ENCODE data around the gene BCR. TPM values are rescaled to one million over a fixed set of nuclear protein-coding genes. Genes with fewer than 3 reads are reported as not detected.

BCR gene
- total RNA-seq, 1 donor from 2014 or later, result 12.5 TPM

- Histone ChIP-seq H3K27me3 (ENCODE audit: control insufficient read depth in 3 of 3, insufficient read depth in 3 of 3, low read length in 3 of 3) (peaks cover 0 to 8% (median 0%) of the 10 kb centered on the region in 3 donors), H3K4me3 (ENCODE audit: low read length in 3 of 3) (no peak overlapping the region), H3K36me3 (ENCODE audit: control insufficient read depth in 3 of 3, insufficient read depth in 3 of 3, low read length in 3 of 3) (no peaks in the 10 kb centered on the region), H3K27ac (ENCODE audit: low read depth, low read length) (no peak overlapping the region), H3K4me1 (ENCODE audit: control insufficient read depth in 3 of 3, insufficient read depth in 3 of 3, low read length in 3 of 3) (peaks cover 0 to 3% (median 2%) of the 10 kb centered on the region in 3 donors), H3K9me3 (ENCODE audit: control insufficient read depth in 3 of 3, low read length in 3 of 3) (no peaks in the 10 kb centered on the region), H3K9ac (ENCODE audit: low read depth in 1 of 3, low read length in 3 of 3) (no peak overlapping the region)
These were observed 12.2 kb downstream of the BCR start for GRCh38 chr22:23192558-23192957.

GRCh38 chr22:23193196-23193827, 13.0 kb downstream of the BCR start:
- Histone ChIP-seq H3K27me3 (ENCODE audit: control insufficient read depth in 3 of 3, insufficient read depth in 3 of 3, low read length in 3 of 3) (peaks cover 0 to 8% (median 0%) of the 10 kb centered on the region in 3 donors), H3K4me1 (ENCODE audit: control insufficient read depth in 3 of 3, insufficient read depth in 3 of 3, low read length in 3 of 3) (peaks cover 0 to under 1% (median 0%) of the 10 kb centered on the region in 3 donors), H3K36me3 (ENCODE audit: control insufficient read depth in 3 of 3, insufficient read depth in 3 of 3, low read length in 3 of 3) (no peaks in the 10 kb centered on the region), H3K27ac (ENCODE audit: low read depth, low read length) (no peak overlapping the region), H3K9ac (ENCODE audit: low read depth in 1 of 3, low read length in 3 of 3) (no peak overlapping the region), H3K4me3 (ENCODE audit: low read length in 3 of 3) (no peak overlapping the region), H3K9me3 (ENCODE audit: control insufficient read depth in 3 of 3, low read length in 3 of 3) (no peaks in the 10 kb centered on the region)

GRCh38 chr22:23193882-23194281, 13.6 kb downstream of the BCR start:
- Histone ChIP-seq H3K27me3 (ENCODE audit: control insufficient read depth in 3 of 3, insufficient read depth in 3 of 3, low read length in 3 of 3) (peaks cover 0 to 9% (median 0%) of the 10 kb centered on the region in 3 donors), H3K9me3 (ENCODE audit: control insufficient read depth in 3 of 3, low read length in 3 of 3) (no peaks in the 10 kb centered on the region), H3K27ac (ENCODE audit: low read depth, low read length) (no peak overlapping the region), H3K4me3 (ENCODE audit: low read length in 3 of 3) (no peak overlapping the region), H3K9ac (ENCODE audit: low read depth in 1 of 3, low read length in 3 of 3) (no peak overlapping the region), H3K4me1 (ENCODE audit: control insufficient read depth in 3 of 3, insufficient read depth in 3 of 3, low read length in 3 of 3) (no peaks in the 10 kb centered on the region), H3K36me3 (ENCODE audit: control insufficient read depth in 3 of 3, insufficient read depth in 3 of 3, low read length in 3 of 3) (no peaks in the 10 kb centered on the region)

DNA sequence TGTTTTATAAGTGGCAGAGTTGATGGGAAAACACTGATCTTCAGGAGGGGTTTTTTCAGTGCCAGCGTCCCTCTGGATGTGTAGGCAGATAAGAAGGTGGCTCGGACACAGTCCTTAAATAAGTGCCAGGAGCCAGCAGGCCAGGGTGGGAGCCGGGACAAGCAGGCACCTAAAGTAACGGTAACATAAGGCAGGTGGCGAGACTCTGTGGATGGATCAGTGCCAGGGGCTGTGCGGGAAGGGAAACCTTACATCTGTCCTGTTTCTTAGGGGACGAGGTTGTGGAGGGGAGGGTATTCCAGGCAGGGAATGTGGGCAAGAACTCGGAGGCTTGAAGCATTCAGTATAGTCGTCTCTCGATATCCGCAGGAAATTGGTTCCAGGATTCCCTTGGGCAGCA, 15.9 kb downstream of the BCR start:
- peaks cover 0 to 11% (median 0%) of the 10 kb centered on the region in 3 donors for H3K27me3 ChIP-seq (ENCODE audit: control insufficient read depth in 3 of 3, insufficient read depth in 3 of 3, low read length in 3 of 3)
- no peak overlapping the region for H3K27ac ChIP-seq (ENCODE audit: low read depth, low read length)
- no peak overlapping the region for H3K4me3 ChIP-seq (ENCODE audit: low read length in 3 of 3)
- H3K9ac ChIP-seq (ENCODE audit: low read depth in 1 of 3, low read length in 3 of 3), result no peak overlapping the region
- H3K4me1 ChIP-seq (ENCODE audit: control insufficient read depth in 3 of 3, insufficient read depth in 3 of 3, low read length in 3 of 3), result no peaks in the 10 kb centered on the region
- no peaks in the 10 kb centered on the region for H3K9me3 ChIP-seq (ENCODE audit: control insufficient read depth in 3 of 3, low read length in 3 of 3)
- no peaks in the 10 kb centered on the region for H3K36me3 ChIP-seq (ENCODE audit: control insufficient read depth in 3 of 3, insufficient read depth in 3 of 3, low read length in 3 of 3)

DNA sequence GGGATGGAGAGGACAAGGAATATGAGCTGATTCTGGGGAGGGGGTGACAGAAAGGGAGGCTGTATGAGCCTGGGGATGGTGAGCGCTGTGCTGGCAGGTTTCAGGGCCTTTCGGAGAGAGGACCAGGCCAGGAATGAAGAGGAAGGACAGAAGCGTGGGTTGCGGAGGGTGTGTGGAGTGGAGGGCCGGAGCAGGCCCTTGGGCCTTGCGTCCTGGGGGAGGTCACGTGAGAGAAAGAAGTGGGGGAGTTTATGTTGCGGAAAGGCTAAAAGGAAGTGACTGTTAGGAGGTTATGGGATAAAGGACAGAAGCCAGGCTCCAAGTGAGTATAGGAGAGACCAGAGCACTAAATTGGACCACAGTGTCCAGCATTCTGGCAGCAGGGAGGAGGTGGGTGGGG, 17.5 kb downstream of the BCR start:
- Histone ChIP-seq H3K4me1 (ENCODE audit: control insufficient read depth in 3 of 3, insufficient read depth in 3 of 3, low read length in 3 of 3) (no peaks in the 10 kb centered on the region), H3K27me3 (ENCODE audit: control insufficient read depth in 3 of 3, insufficient read depth in 3 of 3, low read length in 3 of 3) (peaks cover 0 to 11% (median 0%) of the 10 kb centered on the region in 3 donors)

GRCh38 chr22:23199159-23199558, 18.9 kb downstream of the BCR start:
- Histone ChIP-seq H3K27ac (ENCODE audit: low read depth, low read length) (no peak overlapping the region), H3K4me1 (ENCODE audit: control insufficient read depth in 3 of 3, insufficient read depth in 3 of 3, low read length in 3 of 3) (peaks cover 9 to 11% (median 10%) of the 10 kb centered on the region in 3 donors), H3K27me3 (ENCODE audit: control insufficient read depth in 3 of 3, insufficient read depth in 3 of 3, low read length in 3 of 3) (peaks cover 0 to 11% (median 5%) of the 10 kb centered on the region in 3 donors), H3K9ac (ENCODE audit: low read depth in 1 of 3, low read length in 3 of 3) (no peak overlapping the region), H3K4me3 (ENCODE audit: low read length in 3 of 3) (no peak overlapping the region), H3K9me3 (ENCODE audit: control insufficient read depth in 3 of 3, low read length in 3 of 3) (no peaks in the 10 kb centered on the region), H3K36me3 (ENCODE audit: control insufficient read depth in 3 of 3, insufficient read depth in 3 of 3, low read length in 3 of 3) (no peaks in the 10 kb centered on the region)

More for the DNA sequence above, 17.5 kb downstream of the BCR start:
- Histone ChIP-seq H3K4me3 (ENCODE audit: low read length in 3 of 3) (no peak overlapping the region), H3K9me3 (ENCODE audit: control insufficient read depth in 3 of 3, low read length in 3 of 3) (no peaks in the 10 kb centered on the region), H3K27ac (ENCODE audit: low read depth, low read length) (no peak overlapping the region), H3K9ac (ENCODE audit: low read depth in 1 of 3, low read length in 3 of 3) (no peak overlapping the region), H3K36me3 (ENCODE audit: control insufficient read depth in 3 of 3, insufficient read depth in 3 of 3, low read length in 3 of 3) (no peaks in the 10 kb centered on the region)

GRCh38 chr22:23200898-23201297, 20.6 kb downstream of the BCR start:
- no peak overlapping the region for H3K27ac ChIP-seq (ENCODE audit: low read depth, low read length)
- H3K4me3 ChIP-seq (ENCODE audit: low read length in 3 of 3), result no peak overlapping the region
- no peaks in the 10 kb centered on the region for H3K36me3 ChIP-seq (ENCODE audit: control insufficient read depth in 3 of 3, insufficient read depth in 3 of 3, low read length in 3 of 3)
- no peak overlapping the region for H3K9ac ChIP-seq (ENCODE audit: low read depth in 1 of 3, low read length in 3 of 3)
- H3K27me3 ChIP-seq (ENCODE audit: control insufficient read depth in 3 of 3, insufficient read depth in 3 of 3, low read length in 3 of 3), result peaks cover 0 to 11% (median 5%) of the 10 kb centered on the region in 3 donors
- no peaks in the 10 kb centered on the region for H3K9me3 ChIP-seq (ENCODE audit: control insufficient read depth in 3 of 3, low read length in 3 of 3)
- H3K4me1 ChIP-seq (ENCODE audit: control insufficient read depth in 3 of 3, insufficient read depth in 3 of 3, low read length in 3 of 3), result peaks cover 25 to 29% (median 26%) of the 10 kb centered on the region in 3 donors

GRCh38 chr22:23202812-23203451, 22.6 kb downstream of the BCR start:
- H3K9ac ChIP-seq (ENCODE audit: low read depth in 1 of 3, low read length in 3 of 3), result no peak overlapping the region
- H3K27me3 ChIP-seq (ENCODE audit: control insufficient read depth in 3 of 3, insufficient read depth in 3 of 3, low read length in 3 of 3), result peaks cover 0 to 10% (median 8%) of the 10 kb centered on the region in 3 donors
- H3K27ac ChIP-seq (ENCODE audit: low read depth, low read length), result no peak overlapping the region
- H3K36me3 ChIP-seq (ENCODE audit: control insufficient read depth in 3 of 3, insufficient read depth in 3 of 3, low read length in 3 of 3), result peaks cover 0 to 2% (median 0%) of the 10 kb centered on the region in 3 donors
- peaks cover 27 to 29% (median 27%) of the 10 kb centered on the region in 3 donors for H3K4me1 ChIP-seq (ENCODE audit: control insufficient read depth in 3 of 3, insufficient read depth in 3 of 3, low read length in 3 of 3)
- H3K4me3 ChIP-seq (ENCODE audit: low read length in 3 of 3), result no peak overlapping the region
- no peaks in the 10 kb centered on the region for H3K9me3 ChIP-seq (ENCODE audit: control insufficient read depth in 3 of 3, low read length in 3 of 3)

DNA sequence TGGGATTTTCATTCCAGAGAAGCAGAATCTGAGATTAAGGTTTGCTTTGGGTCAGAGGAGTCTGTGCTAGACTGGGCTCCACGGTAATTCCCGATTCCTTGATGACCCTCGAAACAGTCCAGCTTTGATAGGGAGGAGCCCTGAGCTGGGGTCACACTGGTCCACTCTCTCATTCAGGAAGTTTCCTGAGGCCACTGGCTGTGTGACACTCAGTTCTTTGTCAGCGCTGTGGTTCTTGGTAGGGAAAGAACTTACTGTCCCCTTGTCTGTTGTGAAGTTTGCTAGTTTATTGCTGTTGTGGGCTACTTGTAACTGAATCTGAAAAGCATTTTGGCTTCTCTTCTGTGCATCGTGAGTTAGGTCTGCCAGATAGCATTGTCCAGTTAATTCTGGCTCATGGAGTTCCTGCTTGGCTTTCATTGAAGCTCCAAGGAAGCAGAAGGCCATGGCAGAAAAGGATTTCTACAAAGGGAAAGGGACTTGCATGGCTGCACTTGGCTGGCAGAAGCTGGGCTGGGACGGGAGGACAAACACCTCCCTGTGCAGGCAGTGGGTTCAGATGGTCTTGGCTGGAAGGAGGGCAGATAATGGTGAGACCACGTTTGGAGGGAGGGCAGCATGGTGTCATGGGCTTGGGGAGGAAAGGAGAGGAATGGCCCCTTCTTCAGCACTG, 23.3 kb downstream of the BCR start:
- H3K4me3 ChIP-seq (ENCODE audit: low read length in 3 of 3), result no peak overlapping the region
- H3K9ac ChIP-seq (ENCODE audit: low read depth in 1 of 3, low read length in 3 of 3), result no peak overlapping the region
- no peaks in the 10 kb centered on the region for H3K9me3 ChIP-seq (ENCODE audit: control insufficient read depth in 3 of 3, low read length in 3 of 3)
- peak overlapping the region; percentile 9 for H3K27ac ChIP-seq (ENCODE audit: low read depth, low read length)
- peaks cover 27 to 29% (median 27%) of the 10 kb centered on the region in 3 donors for H3K4me1 ChIP-seq (ENCODE audit: control insufficient read depth in 3 of 3, insufficient read depth in 3 of 3, low read length in 3 of 3)
- H3K27me3 ChIP-seq (ENCODE audit: control insufficient read depth in 3 of 3, insufficient read depth in 3 of 3, low read length in 3 of 3), result peaks cover 0 to 12% (median 9%) of the 10 kb centered on the region in 3 donors
- peaks cover 0 to 2% (median 0%) of the 10 kb centered on the region in 3 donors for H3K36me3 ChIP-seq (ENCODE audit: control insufficient read depth in 3 of 3, insufficient read depth in 3 of 3, low read length in 3 of 3)

DNA sequence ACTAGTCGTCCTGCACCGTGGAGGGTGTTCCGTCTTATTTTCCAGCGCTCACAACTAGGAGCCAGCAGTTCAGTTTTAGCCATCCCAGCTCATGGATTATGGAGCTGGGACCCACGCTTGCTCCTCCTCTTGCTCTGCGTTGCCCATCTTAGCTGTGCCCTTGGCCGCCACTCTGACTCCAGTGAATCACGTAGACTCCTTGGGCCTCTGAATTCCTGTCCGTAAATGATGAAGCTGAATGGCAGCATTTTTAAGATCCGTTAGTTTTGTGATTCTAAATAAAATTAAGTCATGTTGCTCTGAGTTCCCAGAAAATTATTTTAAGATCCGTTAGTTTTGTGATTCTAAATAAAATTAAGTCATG, 23.8 kb downstream of the BCR start:
- H3K4me1 ChIP-seq (ENCODE audit: control insufficient read depth in 3 of 3, insufficient read depth in 3 of 3, low read length in 3 of 3), result peaks cover 27 to 29% (median 27%) of the 10 kb centered on the region in 3 donors
- no peaks in the 10 kb centered on the region for H3K9me3 ChIP-seq (ENCODE audit: control insufficient read depth in 3 of 3, low read length in 3 of 3)
- peak overlapping the region in 1 of 3 donors; percentile 7 for H3K4me3 ChIP-seq (ENCODE audit: low read length in 3 of 3)
- peaks cover 0 to 12% (median 9%) of the 10 kb centered on the region in 3 donors for H3K27me3 ChIP-seq (ENCODE audit: control insufficient read depth in 3 of 3, insufficient read depth in 3 of 3, low read length in 3 of 3)
- H3K9ac ChIP-seq (ENCODE audit: low read depth in 1 of 3, low read length in 3 of 3), result no peak overlapping the region
- H3K27ac ChIP-seq (ENCODE audit: low read depth, low read length), result peak overlapping the region; percentile 9
- H3K36me3 ChIP-seq (ENCODE audit: control insufficient read depth in 3 of 3, insufficient read depth in 3 of 3, low read length in 3 of 3), result peaks cover 0 to 2% (median 0%) of the 10 kb centered on the region in 3 donors
